ENCODE data around the gene GGCX. TPM values are rescaled to one million over a fixed set of nuclear protein-coding genes. Genes with fewer than 3 reads are reported as not detected.

Gene GGCX
- total and polyA plus RNA-seq, 12 donors: 14.9 to 85.2 (median 44.1) TPM

GRCh38 chr2:85584354-85584856 is 23.1 kb upstream of the GGCX start, which contains the start of gene VAMP5:
TSS of gene VAMP5 (plus strand) at chr2:85584431. CDS start at chr2:85584491, 60 bp downstream.
- H3K36me3 ChIP-seq (replicated peaks in 1 of 2): no peaks in the 10 kb centered on the region
- H3K9me3 ChIP-seq (replicated peaks in 1 of 3): no peaks in the 10 kb centered on the region
- intact Hi-C loops (cut with DNase I): no loop called here
- peak in 3 of 7 donors; percentile 39 to 42 (median 40) for DNase-seq
- H3K4me3 ChIP-seq: peak within 1 kb of the TSS in 2 of 4 donors; percentile 31 to 78
- TF ChIP-seq POLR2A (IDR thresholded peaks at IDR 0.05): peak; percentile 25 to 52
- TF ChIP-seq CTCF (IDR thresholded peaks at IDR 0.05): no peak
- peak within 1 kb of the TSS; percentile 78 to 95 (median 92) for H3K27ac ChIP-seq
- no peaks in the 10 kb centered on the region for H3K27me3 ChIP-seq
- WGBS, 4 donors: 1 to 5% (median 2%) methylated on average over 21 to 52 of the region's 52 CpGs; no CpG with 5 or more reads in 1 of the 4 donors
- peaks cover 24 to 56% of the 10 kb centered on the region in 2 donors for H3K4me1 ChIP-seq (replicated peaks in 1 of 2)

- Histone ChIP-seq H3K27me3 (no peaks in the 10 kb centered on the region), H3K4me1 (replicated peaks in 1 of 2) (peaks cover 24 to 50% of the 10 kb centered on the region in 2 donors), H3K9me3 (replicated peaks in 1 of 3) (no peaks in the 10 kb centered on the region), H3K27ac (peak overlapping the region in 4 of 5 donors; percentile 88 to 95 (median 92)), H3K4me3 (peak overlapping the region in 2 of 4 donors; percentile 31 to 78), H3K36me3 (replicated peaks in 1 of 2) (no peaks in the 10 kb centered on the region)
- DNase-seq: no peak
- WGBS, 4 donors: 20 to 66% (median 23%) methylated on average over 5 to 16 of the region's 16 CpGs
- intact Hi-C loops (cut with DNase I): no loop called here
- TF ChIP-seq POLR2A (IDR thresholded peaks at IDR 0.05): no peak
- TF ChIP-seq CTCF (IDR thresholded peaks at IDR 0.05): no peak
These were observed 22.5 kb upstream of the GGCX start for GRCh38 chr2:85583667-85584353.

- TF ChIP-seq POLR2A (IDR thresholded peaks at IDR 0.05) (no peak), CTCF (IDR thresholded peaks at IDR 0.05) (no peak)
- H3K27ac ChIP-seq: peak overlapping the region in 1 of 5 donors; percentile 5
- intact Hi-C loops (cut with DNase I): no loop called here
- no peak for DNase-seq
- H3K9me3 ChIP-seq (replicated peaks in 1 of 3): no peaks in the 10 kb centered on the region
- no peaks in the 10 kb centered on the region for H3K36me3 ChIP-seq (replicated peaks in 1 of 2)
- no peak overlapping the region for H3K4me3 ChIP-seq
- WGBS, 4 donors: 61 to 77% (median 71%) methylated on average over 1 of the region's 1 CpG
- peaks cover 30 to 36% of the 10 kb centered on the region in 2 donors for H3K4me1 ChIP-seq (replicated peaks in 1 of 2)
- no peaks in the 10 kb centered on the region for H3K27me3 ChIP-seq
These were observed 21.2 kb upstream of the GGCX start for GRCh38 chr2:85582492-85582891.

- Histone ChIP-seq H3K9me3 (replicated peaks in 1 of 3) (no peaks in the 10 kb centered on the region), H3K27ac (peak overlapping the region in 2 of 5 donors; percentile 68 to 71), H3K4me1 (replicated peaks in 1 of 2) (peaks cover 24 to 28% of the 10 kb centered on the region in 2 donors), H3K36me3 (replicated peaks in 1 of 2) (no peaks in the 10 kb centered on the region), H3K27me3 (no peaks in the 10 kb centered on the region), H3K4me3 (peak overlapping the region in 1 of 4 donors; percentile 14)
- no peak for DNase-seq
- intact Hi-C loops (cut with DNase I): no loop called here
- TF ChIP-seq POLR2A (IDR thresholded peaks at IDR 0.05): no peak
- no peak for TF ChIP-seq CTCF (IDR thresholded peaks at IDR 0.05)
- 72 to 91% (median 86%) methylated on average over 3 of the region's 3 CpGs for WGBS, 4 donors
These were observed 18.9 kb upstream of the GGCX start for GRCh38 chr2:85580206-85580605.

Data from adrenal gland (tissue), 12 donors.